Mesendoderm (in vitro differentiated cells): ENCODE data around the gene ORAI3.

ENCODE experiments used
- DNase-seq: peaks from one replicate; pipeline ENCODE4 v3.0.0; 2013
- H2AK5ac ChIP-seq: 2 replicates; pipeline ENCODE4 v1.6.1; 2013; ENCODE audit warnings: low read length, inconsistent platforms
- H2BK120ac ChIP-seq: 2 replicates; pipeline ENCODE4 v1.6.1; 2013; ENCODE audit warnings: low read depth, mild to moderate bottlenecking, low read length, moderate library complexity, mixed read lengths
- H2BK15ac ChIP-seq: replicated peaks from 2 replicates; pipeline ENCODE4 v1.6.1; 2013; ENCODE audit warnings: low read depth, mild to moderate bottlenecking, moderate library complexity
- H2BK5ac ChIP-seq: 2 replicates; pipeline ENCODE4 v1.6.1; 2013; ENCODE audit warnings: low read length, inconsistent platforms
- H3K18ac ChIP-seq: 2 replicates; pipeline ENCODE4 v1.6.1; 2013; ENCODE audit warnings: mild to moderate bottlenecking, low read length, mixed read lengths
- H3K23ac ChIP-seq: one replicate; pipeline ENCODE4 v1.6.1; 2013; ENCODE audit warnings: low read length
- H3K27ac ChIP-seq: 2 replicates; pipeline ENCODE4 v1.5.1; 2013; ENCODE audit warnings: low read depth, mild to moderate bottlenecking, inconsistent platforms, low read length, moderate library complexity
- H3K27me3 ChIP-seq: 2 replicates; pipeline ENCODE4 v1.6.1; 2013; ENCODE audit warnings: low read length, control low read depth, mild to moderate bottlenecking, inconsistent platforms; ENCODE audit not compliant: insufficient read depth, poor library complexity
- H3K36me3 ChIP-seq: 2 replicates; pipeline ENCODE4 v1.6.1; 2013; ENCODE audit warnings: low read length, inconsistent platforms; ENCODE audit not compliant: control insufficient read depth, insufficient read depth
- H3K4ac ChIP-seq: one replicate; pipeline ENCODE4 v1.6.1; 2013; ENCODE audit warnings: low read depth, mild to moderate bottlenecking, low read length, moderate library complexity
- H3K4me1 ChIP-seq: 2 replicates; pipeline ENCODE4 v1.6.1; 2013; ENCODE audit warnings: low read depth, low read length, inconsistent platforms; ENCODE audit not compliant: control insufficient read depth
- H3K4me2 ChIP-seq: 2 replicates; pipeline ENCODE4 v1.6.1; 2013; ENCODE audit warnings: low read length
- H3K4me3 ChIP-seq: 2 replicates; pipeline ENCODE4 v1.5.1; 2013; ENCODE audit warnings: mild to moderate bottlenecking, low read length
- H3K56ac ChIP-seq: one replicate; pipeline ENCODE4 v1.6.1; 2013; ENCODE audit warnings: low read length
- H3K79me1 ChIP-seq: 2 replicates; pipeline ENCODE4 v1.6.1; 2013; ENCODE audit warnings: low read length, inconsistent platforms
- H3K79me2 ChIP-seq: 2 replicates; pipeline ENCODE4 v1.6.1; 2013; ENCODE audit warnings: mild to moderate bottlenecking, low read length; ENCODE audit not compliant: control insufficient read depth, insufficient read depth
- H3K9ac ChIP-seq: 2 replicates; pipeline ENCODE4 v1.6.1; 2013; ENCODE audit warnings: low read length, inconsistent platforms
- H4K5ac ChIP-seq: one replicate; pipeline ENCODE4 v1.6.1; 2013; ENCODE audit warnings: low read length
- H4K8ac ChIP-seq: one replicate; pipeline ENCODE4 v1.6.1; 2013; ENCODE audit warnings: low read depth, mild to moderate bottlenecking, control low read depth, low read length, moderate library complexity
- WGBS: extraction: QIAGEN DNeasy Blood & Tissue Kit; methylation state at CpG from one replicate; pipeline ENCODE4 v1.1.7; 2013; ENCODE audit warnings: low lambda C conversion rate, missing lambda C conversion rate; ENCODE audit not compliant: insufficient coverage; ENCODE audit errors: extremely low coverage; 5-methylcytosine and 5-hydroxymethylcytosine counted together

The ORAI3 gene

GRCh38 chr16:30953111-30953510, 4.2 kb downstream of the ORAI3 start:
- Histone ChIP-seq H3K4me1 (peaks cover 7% of the 10 kb centered on the region), H3K56ac (no peak overlapping the region), H3K4me3 (no peak overlapping the region), H3K27ac (no peak overlapping the region), H3K4me2 (no peak overlapping the region), H3K18ac (no peak overlapping the region), H4K8ac (no peak overlapping the region), H2BK15ac (no peak overlapping the region), H3K79me2 (no peaks in the 10 kb centered on the region), H2AK5ac (no peak overlapping the region), H3K23ac (no peak overlapping the region), H3K4ac (no peak overlapping the region), H3K9ac (no peak overlapping the region), H3K79me1 (peaks cover 3% of the 10 kb centered on the region), H2BK5ac (no peak overlapping the region), H3K36me3 (no peaks in the 10 kb centered on the region), H4K5ac (no peak overlapping the region), H2BK120ac (no peak overlapping the region), H3K27me3 (no peaks in the 10 kb centered on the region)
- WGBS, result no CpG with 5 or more reads among the region's 9 CpGs
- no peak for DNase-seq

- H3K27ac ChIP-seq, result no peak overlapping the region
- WGBS, result no CpG with 5 or more reads among the region's 15 CpGs
Measured at GRCh38 chr16:30953511-30954124, 4.8 kb downstream of the ORAI3 start.

GRCh38 chr16:30954993-30955392, 6.1 kb downstream of the ORAI3 start:
- Histone ChIP-seq H3K4ac (no peak overlapping the region), H3K23ac (no peak overlapping the region), H3K27me3 (no peaks in the 10 kb centered on the region), H3K4me3 (no peak overlapping the region), H2AK5ac (no peak overlapping the region), H4K5ac (no peak overlapping the region), H3K4me1 (peaks cover 7% of the 10 kb centered on the region), H2BK5ac (no peak overlapping the region), H3K79me2 (peaks cover 10% of the 10 kb centered on the region), H3K4me2 (no peak overlapping the region), H3K18ac (no peak overlapping the region), H4K8ac (no peak overlapping the region), H3K79me1 (peaks cover 10% of the 10 kb centered on the region), H3K56ac (no peak overlapping the region), H3K36me3 (peaks cover 4% of the 10 kb centered on the region), H2BK15ac (no peak overlapping the region), H2BK120ac (no peak overlapping the region), H3K27ac (no peak overlapping the region), H3K9ac (no peak overlapping the region)
- no CpG with 5 or more reads among the region's 8 CpGs for WGBS
- DNase-seq, result no peak

More at GRCh38 chr16:30953511-30954124, 4.8 kb downstream of the ORAI3 start:
- peak overlapping the region; percentile 44 for H3K9ac ChIP-seq
- H2AK5ac ChIP-seq, result no peak overlapping the region
- H3K79me2 ChIP-seq, result peaks cover 3% of the 10 kb centered on the region
- no peak overlapping the region for H4K5ac ChIP-seq
- H3K18ac ChIP-seq, result no peak overlapping the region
- no peak overlapping the region for H2BK120ac ChIP-seq
- H3K4me1 ChIP-seq, result peaks cover 7% of the 10 kb centered on the region
- H3K4me2 ChIP-seq, result no peak overlapping the region
- H3K4me3 ChIP-seq, result no peak overlapping the region
- H2BK5ac ChIP-seq, result no peak overlapping the region
- H3K79me1 ChIP-seq, result peaks cover 3% of the 10 kb centered on the region
- no peak overlapping the region for H2BK15ac ChIP-seq
- no peak overlapping the region for H3K23ac ChIP-seq
- no peaks in the 10 kb centered on the region for H3K27me3 ChIP-seq
- no peak overlapping the region for H4K8ac ChIP-seq
- peak overlapping the region; percentile 53 for H3K56ac ChIP-seq
- DNase-seq, result peak; percentile 95
- no peaks in the 10 kb centered on the region for H3K36me3 ChIP-seq
- no peak overlapping the region for H3K4ac ChIP-seq

GRCh38 chr16:30956601-30957455, 8.0 kb downstream of the ORAI3 start:
- Histone ChIP-seq H3K27ac (peak overlapping the region; percentile 96), H3K4me2 (peak overlapping the region; percentile 89), H3K9ac (peak overlapping the region; percentile 89), H3K27me3 (no peaks in the 10 kb centered on the region), H3K36me3 (peaks cover 13% of the 10 kb centered on the region), H4K8ac (peak overlapping the region; percentile 17), H3K4ac (peak overlapping the region; percentile 57), H3K79me1 (peaks cover 11% of the 10 kb centered on the region), H3K4me3 (peak overlapping the region; percentile 68), H2BK120ac (no peak overlapping the region), H4K5ac (peak overlapping the region; percentile 97), H3K18ac (peak overlapping the region; percentile 83), H3K4me1 (peaks cover 2% of the 10 kb centered on the region), H3K79me2 (peaks cover 10% of the 10 kb centered on the region), H2BK15ac (no peak overlapping the region), H2BK5ac (peak overlapping the region; percentile 64), H2AK5ac (no peak overlapping the region), H3K56ac (peak overlapping the region; percentile 92), H3K23ac (no peak overlapping the region)
- DNase-seq, result peak; percentile 93
- no CpG with 5 or more reads among the region's 42 CpGs for WGBS

- H3K79me2 ChIP-seq, result peaks cover 10% of the 10 kb centered on the region
- peak within 1 kb of the TSS; percentile 96 for H3K56ac ChIP-seq
- peak within 1 kb of the TSS; percentile 89 for H3K4me2 ChIP-seq
- H2BK5ac ChIP-seq, result peak within 1 kb of the TSS; percentile 98
- H3K4ac ChIP-seq, result peak within 1 kb of the TSS; percentile 91
- H2BK15ac ChIP-seq, result no peak within 1 kb of the TSS
- peak within 1 kb of the TSS; percentile 96 for H3K27ac ChIP-seq
- peak within 1 kb of the TSS; percentile 95 for H3K18ac ChIP-seq
- peak within 1 kb of the TSS; percentile 89 for H3K9ac ChIP-seq
- no peak within 1 kb of the TSS for H2AK5ac ChIP-seq
- no CpG with 5 or more reads among the region's 85 CpGs for WGBS
- peak within 1 kb of the TSS; percentile 69 for H4K8ac ChIP-seq
- H3K4me3 ChIP-seq, result peak within 1 kb of the TSS; percentile 84
- no peaks in the 10 kb centered on the region for H3K27me3 ChIP-seq
- peaks cover 11% of the 10 kb centered on the region for H3K79me1 ChIP-seq
- H3K4me1 ChIP-seq, result peaks cover 2% of the 10 kb centered on the region
- DNase-seq, result peak; percentile 97
- H3K36me3 ChIP-seq, result peaks cover 13% of the 10 kb centered on the region
- no peak within 1 kb of the TSS for H3K23ac ChIP-seq
- peak within 1 kb of the TSS; percentile 97 for H4K5ac ChIP-seq
- no peak within 1 kb of the TSS for H2BK120ac ChIP-seq
Measured at GRCh38 chr16:30957456-30958174, 8.7 kb downstream of the ORAI3 start, which contains the start of gene SETD1A. Gene SETD1A, plus strand, starts transcription at chr16:30957754. Its CDS starts 978 bp downstream, at chr16:30958732.
